ACC112 (cell line): ENCODE results near the gene GABRA6.

Source experiments
- H2AFZ ChIP-seq: fragments of 200-600 bp; sonication (generic); one replicate; pipeline ENCODE4 v1.6.0; 2017; ENCODE audit warnings: antibody characterized with exemption, low read length; ENCODE audit not compliant: unreplicated experiment
- H3K27ac ChIP-seq: fragments of 200-600 bp; sonication (generic); 2 replicates; pipeline ENCODE4 v1.5.1; 2014; ENCODE audit warnings: low read depth, mild to moderate bottlenecking, antibody characterized with exemption, low read length, moderate library complexity
- H3K27me3 ChIP-seq: fragments of 200-600 bp; sonication (generic); 2 replicates; pipeline ENCODE4 v1.6.1; 2014; ENCODE audit warnings: mild to moderate bottlenecking, antibody characterized with exemption, low read length, moderate library complexity, mixed read lengths; ENCODE audit not compliant: insufficient read depth
- H3K36me3 ChIP-seq: fragments of 200-600 bp; sonication (generic); 2 replicates; pipeline ENCODE4 v1.6.1; 2016; ENCODE audit warnings: mild to moderate bottlenecking, antibody characterized with exemption, low read length, moderate library complexity, mixed read lengths; ENCODE audit not compliant: insufficient read depth
- H3K4me1 ChIP-seq: fragments of 200-600 bp; sonication (generic); one replicate; pipeline ENCODE4 v1.6.1; 2016; ENCODE audit warnings: low read length, mixed read lengths; ENCODE audit not compliant: insufficient read depth, unreplicated experiment, control insufficient read depth
- H3K4me3 ChIP-seq: fragments of 200-600 bp; sonication (generic); 2 replicates; pipeline ENCODE4 v1.5.1; 2014; ENCODE audit warnings: mild to moderate bottlenecking, low read depth, low read length
- H3K79me2 ChIP-seq: fragments of 200-600 bp; sonication (generic); one replicate; pipeline ENCODE4 v1.6.0; 2016; ENCODE audit warnings: low read length; ENCODE audit not compliant: control insufficient read depth, unreplicated experiment, insufficient read depth

Gene GABRA6

DNA sequence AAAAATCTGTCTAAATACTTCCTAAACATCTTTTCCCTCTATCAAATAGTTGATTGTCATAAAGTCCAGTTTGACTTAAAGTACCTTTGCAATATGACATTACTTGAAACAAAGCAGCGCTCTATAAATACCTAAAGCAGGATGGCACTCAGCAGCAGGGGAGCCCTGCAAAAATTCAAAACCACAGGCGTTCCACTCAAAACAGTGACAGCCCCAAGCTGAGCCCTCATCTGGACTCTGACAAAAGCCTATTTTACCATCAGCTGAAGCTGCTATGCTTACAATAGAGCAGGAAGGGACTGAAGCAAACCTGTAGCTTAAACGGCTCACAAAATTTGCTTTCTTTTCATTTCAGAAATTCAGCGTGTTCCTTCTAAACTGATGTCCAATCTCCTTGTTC lies 11.5 kb downstream of the GABRA6 start:
- H3K27me3 ChIP-seq = no peaks in the 10 kb centered on the region
- H3K4me1 ChIP-seq = no peaks in the 10 kb centered on the region
- H3K36me3 ChIP-seq = no peaks in the 10 kb centered on the region
- no peak overlapping the region for H3K27ac ChIP-seq
- no peak overlapping the region for H3K4me3 ChIP-seq
- H3K79me2 ChIP-seq = no peaks in the 10 kb centered on the region
- H2AFZ ChIP-seq = no peak overlapping the region

DNA sequence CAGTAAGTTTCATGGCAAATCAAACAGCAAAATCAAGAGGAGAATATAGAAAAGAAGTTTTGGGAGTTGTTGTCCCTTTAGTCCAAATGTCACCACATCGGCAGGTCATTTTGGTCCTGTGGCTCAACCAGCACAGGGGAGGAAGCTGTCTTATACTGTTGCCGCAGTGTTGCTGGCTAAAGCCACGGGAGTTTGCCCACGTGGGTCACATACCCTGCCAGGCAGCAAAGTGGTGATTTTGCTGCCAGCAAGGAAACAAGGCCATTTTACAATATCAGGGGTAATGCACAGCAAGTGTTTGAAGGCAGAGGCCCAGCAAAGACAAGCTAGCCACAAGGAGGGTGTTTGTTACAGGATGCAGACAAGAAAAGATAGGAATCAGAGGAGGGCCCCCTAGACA lies 14.5 kb downstream of the GABRA6 start:
- Histone ChIP-seq H2AFZ (no peak overlapping the region), H3K4me3 (no peak overlapping the region), H3K4me1 (no peaks in the 10 kb centered on the region), H3K36me3 (no peaks in the 10 kb centered on the region), H3K79me2 (no peaks in the 10 kb centered on the region), H3K27me3 (no peaks in the 10 kb centered on the region), H3K27ac (no peak overlapping the region)

DNA sequence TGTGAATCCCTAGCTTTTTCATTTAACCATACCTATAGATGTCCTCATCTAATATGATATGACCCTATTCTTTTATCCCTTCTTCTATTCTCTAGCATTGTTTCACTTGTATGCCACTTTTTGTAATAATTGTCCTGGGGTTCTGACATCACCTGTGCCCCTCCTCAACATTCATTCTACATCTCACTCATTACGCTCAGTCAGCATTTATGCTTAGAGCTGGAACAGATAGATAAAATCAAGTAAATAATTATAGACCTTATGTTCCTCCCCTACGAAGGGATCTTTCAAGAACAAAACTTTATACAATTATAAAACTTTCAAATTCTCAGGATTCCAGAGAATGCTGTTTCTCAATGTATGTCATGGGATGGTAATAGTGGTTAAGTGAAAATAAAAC lies 18.0 kb downstream of the GABRA6 start:
- H3K79me2 ChIP-seq = no peaks in the 10 kb centered on the region
- H3K27ac ChIP-seq = no peak overlapping the region
- no peaks in the 10 kb centered on the region for H3K36me3 ChIP-seq
- no peak overlapping the region for H2AFZ ChIP-seq
- H3K4me1 ChIP-seq = no peaks in the 10 kb centered on the region
- H3K4me3 ChIP-seq = no peak overlapping the region
- H3K27me3 ChIP-seq = no peaks in the 10 kb centered on the region

DNA sequence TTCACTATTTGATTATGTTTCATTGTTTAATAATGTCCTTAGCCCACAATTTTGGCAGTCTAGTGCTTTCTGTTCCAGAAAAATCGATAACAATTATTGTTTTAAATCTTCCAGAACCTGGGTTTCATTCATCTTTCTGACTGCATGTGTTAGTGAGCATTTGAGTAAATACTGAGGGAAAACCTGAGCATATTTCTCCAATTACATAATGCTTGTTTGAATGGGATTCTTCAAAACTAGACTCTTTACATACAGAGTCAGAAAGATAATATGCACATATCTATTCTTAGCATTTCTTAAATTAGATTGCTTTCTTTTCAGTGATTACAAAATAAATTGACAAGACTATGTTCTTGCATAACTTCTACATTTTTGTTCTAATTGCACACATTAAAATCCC lies 21.9 kb downstream of the GABRA6 start:
- Histone ChIP-seq H3K4me3 (no peak overlapping the region), H3K4me1 (no peaks in the 10 kb centered on the region), H3K27me3 (no peaks in the 10 kb centered on the region), H3K27ac (no peak overlapping the region), H2AFZ (no peak overlapping the region), H3K36me3 (no peaks in the 10 kb centered on the region), H3K79me2 (no peaks in the 10 kb centered on the region)

DNA sequence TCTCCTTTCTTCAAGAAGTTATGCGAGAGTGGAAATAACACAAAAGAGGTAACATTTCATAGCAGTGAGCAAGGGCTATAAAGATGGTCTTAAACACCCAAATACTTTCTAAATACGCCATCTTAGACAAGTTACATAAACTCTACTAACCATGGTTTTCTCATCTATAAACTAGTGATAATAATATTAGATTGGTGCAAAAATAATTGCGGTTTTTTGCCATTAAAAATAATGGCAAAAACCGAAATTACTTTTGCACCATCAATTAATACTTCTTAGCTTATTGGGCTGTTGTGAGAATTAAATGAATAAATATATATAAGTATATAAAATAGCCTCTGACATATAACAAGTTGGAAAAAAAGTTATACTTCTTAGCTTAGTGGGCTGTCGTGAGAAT lies 23.7 kb downstream of the GABRA6 start:
- Histone ChIP-seq H3K27ac (no peak overlapping the region), H2AFZ (no peak overlapping the region), H3K36me3 (no peaks in the 10 kb centered on the region), H3K79me2 (no peaks in the 10 kb centered on the region), H3K27me3 (no peaks in the 10 kb centered on the region), H3K4me1 (no peaks in the 10 kb centered on the region), H3K4me3 (no peak overlapping the region)

DNA sequence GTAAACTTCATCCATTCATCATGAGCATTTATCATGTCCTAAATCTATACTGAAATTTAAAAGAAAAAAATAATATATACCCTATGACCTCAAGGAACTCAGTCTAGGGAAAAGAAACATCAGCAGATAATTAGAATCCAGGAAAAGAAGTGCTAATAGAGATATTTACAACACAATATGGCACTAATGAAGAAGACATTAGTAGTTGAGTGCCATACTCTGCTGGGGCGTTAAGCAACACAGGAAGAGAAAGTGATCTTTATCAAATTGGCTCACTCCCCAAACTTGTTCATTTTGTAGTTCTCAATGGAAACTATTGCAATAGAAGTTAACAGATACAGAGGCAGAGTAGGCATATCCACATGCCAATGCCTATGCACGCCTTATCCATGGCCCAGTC lies 27.5 kb downstream of the GABRA6 start:
- no peak overlapping the region for H3K27ac ChIP-seq
- no peaks in the 10 kb centered on the region for H3K4me1 ChIP-seq
- no peaks in the 10 kb centered on the region for H3K79me2 ChIP-seq
- H3K36me3 ChIP-seq = no peaks in the 10 kb centered on the region
- H3K4me3 ChIP-seq = no peak overlapping the region
- H3K27me3 ChIP-seq = no peaks in the 10 kb centered on the region
- no peak overlapping the region for H2AFZ ChIP-seq

DNA sequence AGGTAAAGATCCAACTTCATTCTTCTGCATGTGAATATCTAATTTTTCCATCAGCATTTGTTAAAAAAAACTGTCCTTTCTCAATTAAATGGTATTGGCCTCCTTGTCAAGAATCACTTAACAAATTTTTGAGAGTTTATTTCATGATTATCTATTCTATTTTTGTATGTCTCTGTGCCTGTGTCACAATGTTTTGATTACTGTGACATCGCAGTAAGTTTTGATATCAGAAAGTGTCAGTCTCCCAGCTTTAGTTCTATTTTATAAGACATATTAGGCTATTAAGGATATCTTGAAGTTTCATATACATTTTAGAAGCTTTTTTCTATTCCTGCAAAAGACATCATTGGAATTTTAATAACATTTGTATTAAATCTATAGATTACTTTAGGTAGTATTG lies 33.6 kb downstream of the GABRA6 start:
- Histone ChIP-seq H3K4me3 (no peak overlapping the region), H3K79me2 (no peaks in the 10 kb centered on the region), H3K4me1 (no peaks in the 10 kb centered on the region), H3K36me3 (no peaks in the 10 kb centered on the region), H3K27ac (no peak overlapping the region), H2AFZ (no peak overlapping the region), H3K27me3 (no peaks in the 10 kb centered on the region)

DNA sequence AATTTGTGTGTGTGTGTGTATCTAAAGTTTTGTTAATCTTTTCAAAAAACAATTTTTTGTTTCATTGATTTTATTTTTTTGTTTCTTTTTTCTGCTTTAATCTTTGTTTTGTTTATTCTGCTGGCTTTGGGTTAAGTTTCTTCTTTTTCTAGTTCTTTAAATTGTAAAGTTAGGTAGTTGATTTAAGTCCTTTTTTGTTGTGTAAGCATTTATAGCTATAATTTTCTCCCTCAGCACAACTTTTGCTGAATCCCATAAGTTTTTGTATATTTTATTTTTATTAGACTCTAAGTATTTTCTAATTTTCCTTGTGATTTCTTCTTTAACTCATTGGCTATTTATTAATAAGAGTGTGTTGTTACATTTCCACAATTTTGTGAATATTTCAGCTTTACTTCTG lies 34.9 kb downstream of the GABRA6 start:
- H2AFZ ChIP-seq = no peak overlapping the region
- H3K27me3 ChIP-seq = no peaks in the 10 kb centered on the region
- no peaks in the 10 kb centered on the region for H3K36me3 ChIP-seq
- H3K4me3 ChIP-seq = no peak overlapping the region
- no peaks in the 10 kb centered on the region for H3K79me2 ChIP-seq
- no peak overlapping the region for H3K27ac ChIP-seq
- no peaks in the 10 kb centered on the region for H3K4me1 ChIP-seq

DNA sequence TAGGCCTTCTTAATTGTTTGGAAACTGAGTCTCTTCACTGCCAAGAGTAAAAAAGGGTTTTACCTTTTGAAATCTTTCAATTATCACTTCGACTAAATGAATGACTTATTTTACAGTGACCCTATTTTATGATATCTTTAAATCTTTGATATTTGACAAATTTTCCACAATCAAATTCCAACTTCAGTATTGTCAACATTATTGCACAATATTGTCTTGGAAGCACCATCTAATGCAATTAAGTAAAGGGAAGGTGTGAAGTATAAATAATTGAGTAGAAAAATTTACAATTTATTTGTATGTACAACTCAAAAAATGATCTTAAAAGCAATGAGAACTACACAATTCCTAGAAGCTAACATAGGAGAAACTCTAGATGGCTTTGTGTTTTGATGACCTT lies 49.2 kb downstream of the GABRA6 start:
- Histone ChIP-seq H3K79me2 (no peaks in the 10 kb centered on the region), H3K36me3 (no peaks in the 10 kb centered on the region), H2AFZ (no peak overlapping the region), H3K4me3 (no peak overlapping the region), H3K27me3 (no peaks in the 10 kb centered on the region), H3K27ac (no peak overlapping the region), H3K4me1 (no peaks in the 10 kb centered on the region)

DNA sequence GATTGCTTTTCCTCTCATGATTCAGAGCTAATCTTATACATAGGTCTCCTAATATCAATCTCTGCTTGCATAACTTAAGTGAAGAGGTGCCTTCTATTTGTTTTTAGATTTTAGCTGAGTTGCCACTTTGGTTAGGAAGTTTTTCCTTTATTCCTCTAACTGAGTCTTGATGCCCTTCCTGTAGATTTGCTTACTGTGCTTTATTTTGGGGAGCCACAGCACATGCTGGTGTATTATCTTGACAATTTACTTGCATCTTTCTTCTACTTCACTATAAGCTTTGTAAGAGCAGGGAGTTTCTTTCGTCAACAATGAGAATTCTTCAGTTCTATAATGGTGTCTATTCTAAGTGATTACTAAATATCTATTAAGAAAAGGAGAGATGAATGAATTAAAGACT lies 54.9 kb downstream of the GABRA6 start:
- Histone ChIP-seq H3K4me3 (no peak overlapping the region), H3K36me3 (no peaks in the 10 kb centered on the region), H3K79me2 (no peaks in the 10 kb centered on the region), H3K27ac (no peak overlapping the region), H2AFZ (no peak overlapping the region), H3K27me3 (no peaks in the 10 kb centered on the region), H3K4me1 (no peaks in the 10 kb centered on the region)

DNA sequence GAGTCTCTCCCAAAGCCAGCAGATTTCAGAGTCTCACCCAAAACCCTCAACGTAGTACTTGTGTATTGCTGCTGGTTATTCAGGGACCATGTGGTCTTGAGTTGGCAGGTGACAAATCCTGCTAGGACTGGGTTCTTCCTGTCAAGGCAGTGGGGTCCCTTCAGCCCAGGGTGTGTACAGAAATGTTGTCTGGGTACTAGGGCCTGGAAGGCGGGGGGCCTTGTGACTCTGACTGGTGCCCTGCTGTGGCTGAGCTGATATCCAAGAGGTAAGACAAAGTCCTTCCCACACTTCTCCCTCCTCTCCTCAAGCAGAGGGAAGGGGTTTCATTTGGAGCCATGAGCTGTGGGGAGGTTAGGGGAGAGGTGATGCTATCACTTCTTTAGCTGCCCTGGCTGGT lies 58.8 kb downstream of the GABRA6 start:
- Histone ChIP-seq H3K4me1 (no peaks in the 10 kb centered on the region), H3K4me3 (no peak overlapping the region), H3K79me2 (no peaks in the 10 kb centered on the region), H2AFZ (no peak overlapping the region), H3K27me3 (no peaks in the 10 kb centered on the region), H3K36me3 (no peaks in the 10 kb centered on the region), H3K27ac (no peak overlapping the region)

DNA sequence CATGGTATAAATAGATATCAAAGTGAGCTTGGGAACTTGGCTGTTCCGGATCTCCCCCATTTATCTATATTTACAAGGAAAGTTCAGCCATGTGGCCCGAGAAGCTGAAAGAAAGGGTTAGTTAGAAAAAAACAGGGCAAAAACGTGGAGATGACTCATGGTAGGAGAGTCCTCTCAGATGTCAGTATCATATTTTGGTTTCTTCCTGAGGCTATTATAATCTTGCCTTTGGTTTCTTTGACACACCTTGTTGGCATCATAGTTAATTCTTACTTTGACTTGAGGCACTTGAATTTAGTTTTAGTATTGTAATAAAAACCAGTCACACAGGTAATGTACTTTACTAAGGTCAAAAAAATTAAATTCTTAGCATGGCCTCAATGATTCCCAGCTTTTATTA lies 59.9 kb downstream of the GABRA6 start:
- Histone ChIP-seq H3K27ac (no peak overlapping the region), H3K36me3 (no peaks in the 10 kb centered on the region), H2AFZ (no peak overlapping the region), H3K4me3 (no peak overlapping the region), H3K79me2 (no peaks in the 10 kb centered on the region), H3K4me1 (no peaks in the 10 kb centered on the region), H3K27me3 (no peaks in the 10 kb centered on the region)
